Loucy (cell line): ENCODE data around the gene CTTNBP2.

Source experiments
- H2AFZ ChIP-seq: fragments of 200-600 bp; sonication (generic); 2 replicates; pipeline ENCODE4 v1.6.0; 2016; ENCODE audit warnings: antibody characterized with exemption, mild to moderate bottlenecking, low read length, moderate library complexity
- H3F3A ChIP-seq: fragments of 200-600 bp; 2 replicates; pipeline ENCODE4 v1.6.0; 2016; ENCODE audit warnings: antibody characterized with exemption, low read depth, mild to moderate bottlenecking
- H3K27me3 ChIP-seq: fragments of 200-600 bp; sonication (generic); 2 replicates; pipeline ENCODE4 v1.6.1; 2014; ENCODE audit warnings: low read length, mild to moderate bottlenecking; ENCODE audit not compliant: insufficient read depth, poor library complexity, severe bottlenecking
- H3K36me3 ChIP-seq: fragments of 200-600 bp; sonication (generic); 2 replicates; pipeline ENCODE4 v1.6.1; 2016; ENCODE audit warnings: low read length; ENCODE audit not compliant: insufficient read depth
- H3K4me1 ChIP-seq: fragments of 200-600 bp; sonication (generic); 2 replicates; pipeline ENCODE4 v1.5.1; 2014; ENCODE audit warnings: low read length, mild to moderate bottlenecking; ENCODE audit not compliant: insufficient read depth, poor library complexity, severe bottlenecking
- H3K4me2 ChIP-seq: fragments of 200-600 bp; sonication (generic); 2 replicates; pipeline ENCODE4 v1.6.0; 2014; ENCODE audit warnings: antibody characterized with exemption, low read length, low read depth, mild to moderate bottlenecking; ENCODE audit not compliant: poor library complexity, severe bottlenecking
- H3K4me3 ChIP-seq: fragments of 200-600 bp; sonication (generic); 2 replicates; pipeline ENCODE4 v1.5.1; 2014; ENCODE audit warnings: low read length, mild to moderate bottlenecking, mixed read lengths; ENCODE audit not compliant: poor library complexity, severe bottlenecking
- H3K79me2 ChIP-seq: fragments of 200-600 bp; sonication (generic); 2 replicates; pipeline ENCODE4 v1.6.1; 2014; ENCODE audit warnings: low read length; ENCODE audit not compliant: insufficient read depth
- H3K9ac ChIP-seq: fragments of 200-600 bp; sonication (generic); 2 replicates; pipeline ENCODE4 v1.6.0; 2014; ENCODE audit warnings: mild to moderate bottlenecking, low read depth, low read length, moderate library complexity; ENCODE audit not compliant: poor library complexity, severe bottlenecking
- H3K9me2 ChIP-seq: fragments of 200-600 bp; sonication (generic); replicated peaks from 2 replicates; pipeline ENCODE4 v1.6.1; 2016; ENCODE audit warnings: low read depth, low read length, mixed read lengths
- H3K9me3 ChIP-seq: fragments of 200-600 bp; sonication (generic); 2 replicates; pipeline ENCODE4 v1.6.1; 2014; ENCODE audit warnings: mild to moderate bottlenecking, antibody characterized with exemption, low read length, low read depth; ENCODE audit not compliant: insufficient read depth
- H4K20me1 ChIP-seq: fragments of 200-600 bp; sonication (generic); 2 replicates; pipeline ENCODE4 v1.6.0; 2014; ENCODE audit warnings: antibody characterized with exemption, low read length, mild to moderate bottlenecking; ENCODE audit not compliant: insufficient read depth, poor library complexity, severe bottlenecking
- EZH2phosphoT487 ChIP-seq: fragments of 200-600 bp; IDR thresholded peaks from 2 replicates; pipeline ENCODE4 v1.6.1; 2018; ENCODE audit warnings: antibody characterized with exemption, mild to moderate bottlenecking, moderate library complexity, borderline replicate concordance
- TF ChIP-seq, protein P1 (sequence below): fragments of 200-600 bp; sonication (generic); conservative IDR thresholded peaks from 2 replicates; pipeline ENCODE4 v1.5.1; 2014; ENCODE audit warnings: mild to moderate bottlenecking, antibody characterized with exemption, low read length

Gene CTTNBP2

DNA sequence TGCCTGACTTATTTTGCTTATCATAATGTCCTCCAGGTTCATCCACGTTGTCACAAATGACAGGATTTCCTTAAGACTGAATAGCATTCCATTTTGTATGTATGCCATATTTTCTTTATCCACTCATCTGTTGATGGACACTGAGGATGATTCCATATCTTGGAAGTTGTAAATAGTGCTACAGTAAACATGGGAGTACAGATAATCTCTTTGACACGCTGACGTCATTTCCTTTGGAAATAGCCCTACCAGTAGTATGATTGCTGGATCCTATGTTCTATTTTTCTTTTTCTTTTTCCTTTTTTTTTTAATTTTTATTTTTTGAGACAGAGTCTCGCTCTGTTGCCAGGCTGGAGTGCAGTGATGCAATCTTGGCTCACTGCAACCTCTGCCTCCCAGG, 167.6 kb downstream of the CTTNBP2 start:
- no peak overlapping the region for H3K4me3 ChIP-seq
- no peak overlapping the region for H3K4me2 ChIP-seq
- no peaks in the 10 kb centered on the region for H3K9me2 ChIP-seq
- no peaks in the 10 kb centered on the region for H3K4me1 ChIP-seq
- TF ChIP-seq, protein P1, sequence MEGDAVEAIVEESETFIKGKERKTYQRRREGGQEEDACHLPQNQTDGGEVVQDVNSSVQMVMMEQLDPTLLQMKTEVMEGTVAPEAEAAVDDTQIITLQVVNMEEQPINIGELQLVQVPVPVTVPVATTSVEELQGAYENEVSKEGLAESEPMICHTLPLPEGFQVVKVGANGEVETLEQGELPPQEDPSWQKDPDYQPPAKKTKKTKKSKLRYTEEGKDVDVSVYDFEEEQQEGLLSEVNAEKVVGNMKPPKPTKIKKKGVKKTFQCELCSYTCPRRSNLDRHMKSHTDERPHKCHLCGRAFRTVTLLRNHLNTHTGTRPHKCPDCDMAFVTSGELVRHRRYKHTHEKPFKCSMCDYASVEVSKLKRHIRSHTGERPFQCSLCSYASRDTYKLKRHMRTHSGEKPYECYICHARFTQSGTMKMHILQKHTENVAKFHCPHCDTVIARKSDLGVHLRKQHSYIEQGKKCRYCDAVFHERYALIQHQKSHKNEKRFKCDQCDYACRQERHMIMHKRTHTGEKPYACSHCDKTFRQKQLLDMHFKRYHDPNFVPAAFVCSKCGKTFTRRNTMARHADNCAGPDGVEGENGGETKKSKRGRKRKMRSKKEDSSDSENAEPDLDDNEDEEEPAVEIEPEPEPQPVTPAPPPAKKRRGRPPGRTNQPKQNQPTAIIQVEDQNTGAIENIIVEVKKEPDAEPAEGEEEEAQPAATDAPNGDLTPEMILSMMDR: no peak
- TF ChIP-seq EZH2phosphoT487: no peak
- no peaks in the 10 kb centered on the region for H3K36me3 ChIP-seq
- H3F3A ChIP-seq: no peaks in the 10 kb centered on the region
- H3K9me3 ChIP-seq: no peaks in the 10 kb centered on the region
- no peaks in the 10 kb centered on the region for H3K27me3 ChIP-seq
- H3K9ac ChIP-seq: no peak overlapping the region
- H3K79me2 ChIP-seq: no peaks in the 10 kb centered on the region
- no peaks in the 10 kb centered on the region for H4K20me1 ChIP-seq
- no peak overlapping the region for H2AFZ ChIP-seq

DNA sequence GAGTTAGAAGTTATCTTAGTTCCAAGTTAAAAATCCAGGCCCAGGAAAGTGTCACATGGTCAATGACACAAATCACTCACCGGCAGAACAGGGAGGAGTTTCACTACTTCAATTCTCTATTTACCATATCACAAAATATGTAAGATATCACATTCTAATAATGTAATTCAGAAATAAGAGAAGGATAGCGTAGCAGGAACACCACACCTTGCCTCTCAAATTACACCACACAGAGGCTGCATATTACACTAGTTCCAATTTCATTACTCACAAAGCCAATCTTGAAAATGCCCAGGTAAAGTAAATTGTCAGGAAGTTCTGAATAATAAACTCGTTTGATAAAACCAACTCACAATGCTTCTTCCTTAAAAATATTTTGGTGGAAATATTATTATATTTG, 169.2 kb downstream of the CTTNBP2 start:
- H3K9me2 ChIP-seq: no peaks in the 10 kb centered on the region
- TF ChIP-seq EZH2phosphoT487: no peak
- TF ChIP-seq, protein P1: no peak
- no peak overlapping the region for H3K4me3 ChIP-seq
- no peak overlapping the region for H3K4me2 ChIP-seq
- H3K36me3 ChIP-seq: no peaks in the 10 kb centered on the region
- H2AFZ ChIP-seq: no peak overlapping the region
- H3K79me2 ChIP-seq: no peaks in the 10 kb centered on the region
- H3K27me3 ChIP-seq: no peaks in the 10 kb centered on the region
- no peaks in the 10 kb centered on the region for H3K9me3 ChIP-seq
- no peak overlapping the region for H3K9ac ChIP-seq
- H3F3A ChIP-seq: no peaks in the 10 kb centered on the region
- no peaks in the 10 kb centered on the region for H4K20me1 ChIP-seq
- H3K4me1 ChIP-seq: no peaks in the 10 kb centered on the region

DNA sequence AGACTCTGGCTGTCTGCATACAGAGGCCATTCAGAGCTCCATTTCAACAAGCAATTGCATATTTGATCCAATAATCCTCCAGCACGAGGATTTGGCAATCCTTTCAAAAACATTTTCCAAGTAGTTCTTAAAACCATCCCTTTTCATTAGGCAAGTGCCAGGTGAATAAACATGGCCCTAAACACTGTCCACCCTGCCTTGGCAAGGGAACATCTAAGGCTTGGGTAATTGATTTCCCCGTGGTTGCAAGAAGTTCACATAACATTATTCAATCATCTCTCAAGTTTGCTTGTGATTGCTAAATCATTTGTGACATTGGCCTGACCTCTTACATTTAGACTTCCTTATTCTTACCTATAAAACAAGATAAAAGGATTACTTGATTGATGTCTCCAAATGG, 175.2 kb downstream of the CTTNBP2 start:
- H3K79me2 ChIP-seq: no peaks in the 10 kb centered on the region
- H3K4me1 ChIP-seq: no peaks in the 10 kb centered on the region
- H2AFZ ChIP-seq: no peak overlapping the region
- no peaks in the 10 kb centered on the region for H3K9me3 ChIP-seq
- H3K27me3 ChIP-seq: no peaks in the 10 kb centered on the region
- no peaks in the 10 kb centered on the region for H3K36me3 ChIP-seq
- no peak overlapping the region for H3K9ac ChIP-seq
- TF ChIP-seq, protein P1: no peak
- TF ChIP-seq EZH2phosphoT487: no peak
- no peaks in the 10 kb centered on the region for H3K9me2 ChIP-seq
- no peak overlapping the region for H3K4me2 ChIP-seq
- H3K4me3 ChIP-seq: no peak overlapping the region
- H3F3A ChIP-seq: no peaks in the 10 kb centered on the region
- H4K20me1 ChIP-seq: no peaks in the 10 kb centered on the region
